ENCODE results near the gene FANCM. TPM values are rescaled to one million over a fixed set of nuclear protein-coding genes. Genes with fewer than 3 reads are reported as not detected.

The FANCM gene
- total RNA-seq, 2 experiments from 2014 or later = 22.2 to 27.7 TPM

GRCh38 chr14:45198551-45198950 is 62.8 kb downstream of the FANCM start:
- no peaks in the 10 kb centered on the region for H3K79me2 ChIP-seq (ENCODE audit: insufficient read depth, low read depth, low read length)
- H3K9me3 ChIP-seq (ENCODE audit: low read length) = no peaks in the 10 kb centered on the region
- no peaks in the 10 kb centered on the region for H3K9me2 ChIP-seq (ENCODE audit: insufficient read depth, low read length)
- CTCF ChIA-PET (ENCODE audit: unreplicated experiment) = no interaction called here
- POLR2A ChIA-PET = interaction anchor here (0.6 to 0.8 kb wide), 3 partner anchors 50 to 1711 kb away, joined by 4 to 5 read pairs (median 4); no protein-coding TSS in a partner anchor
- H3K4me1 ChIP-seq (ENCODE audit: insufficient read depth, low read length, poor library complexity, severe bottlenecking) = no peaks in the 10 kb centered on the region
- H3K27ac ChIP-seq (ENCODE audit: low read depth, low read length, poor library complexity, severe bottlenecking) = no peak overlapping the region
- H3K36me3 ChIP-seq (ENCODE audit: insufficient read depth, low read length) = peaks cover 62% of the 10 kb centered on the region
- H3K4me2 ChIP-seq (ENCODE audit: low read length) = no peak overlapping the region
- BruUV-seq (replicated peaks) = no TSS peak
- DNase-seq (ENCODE audit: low spot score) = no peak
- no peak overlapping the region for H3K4me3 ChIP-seq (ENCODE audit: low read depth, low read length, poor library complexity, severe bottlenecking)
- H4K20me1 ChIP-seq (ENCODE audit: insufficient read depth, low read length) = no peaks in the 10 kb centered on the region
- intact Hi-C loops (cut with micrococcal nuclease; ENCODE audit: unreplicated experiment) = no loop called here
- no peak overlapping the region for H2AFZ ChIP-seq (ENCODE audit: low read length)
- TF ChIP-seq CTCF (conservative IDR thresholded peaks at IDR 0.05; ENCODE audit: low read length) (no peak), EZH2phosphoT487 (IDR thresholded peaks at IDR 0.05; ENCODE audit: borderline replicate concordance, low read depth, low read length) (no peak)

DNA sequence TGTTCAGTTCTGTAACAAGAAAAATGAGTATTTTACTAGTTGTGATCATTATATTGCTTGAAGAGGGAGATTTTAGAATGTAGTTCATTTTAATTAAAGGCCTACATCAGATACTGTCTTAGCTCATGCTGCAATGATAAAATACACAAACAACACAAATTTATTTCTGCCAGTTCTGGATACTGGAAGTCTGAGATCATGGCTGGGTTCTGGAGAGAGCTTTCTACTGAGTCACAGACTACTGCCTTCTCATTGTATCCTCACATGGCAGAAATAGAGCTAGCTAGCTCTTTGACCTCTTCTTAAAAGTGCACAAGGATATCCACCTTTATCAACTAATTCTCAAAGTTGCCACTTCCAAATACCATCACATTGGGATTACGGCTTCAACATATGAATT is 63.5 kb downstream of the FANCM start:
- H3K9me2 ChIP-seq (ENCODE audit: insufficient read depth, low read length) = no peaks in the 10 kb centered on the region
- ChIA-PET CTCF (ENCODE audit: unreplicated experiment) (no interaction called here), POLR2A (interaction anchor here (0.7 to 2.7 kb wide), 4 partner anchors 27 to 1711 kb away, joined by 3 to 10 read pairs (median 4); no protein-coding TSS in a partner anchor)
- no peaks in the 10 kb centered on the region for H3K79me2 ChIP-seq (ENCODE audit: insufficient read depth, low read depth, low read length)
- H3K4me3 ChIP-seq (ENCODE audit: low read depth, low read length, poor library complexity, severe bottlenecking) = no peak overlapping the region
- DNase-seq (ENCODE audit: low spot score) = no peak
- no peaks in the 10 kb centered on the region for H4K20me1 ChIP-seq (ENCODE audit: insufficient read depth, low read length)
- H3K4me1 ChIP-seq (ENCODE audit: insufficient read depth, low read length, poor library complexity, severe bottlenecking) = no peaks in the 10 kb centered on the region
- no peaks in the 10 kb centered on the region for H3K9me3 ChIP-seq (ENCODE audit: low read length)
- intact Hi-C loops (cut with micrococcal nuclease; ENCODE audit: unreplicated experiment) = no loop called here
- peaks cover 66% of the 10 kb centered on the region for H3K36me3 ChIP-seq (ENCODE audit: insufficient read depth, low read length)
- TF ChIP-seq EZH2phosphoT487 (IDR thresholded peaks at IDR 0.05; ENCODE audit: borderline replicate concordance, low read depth, low read length) = no peak
- TF ChIP-seq CTCF (conservative IDR thresholded peaks at IDR 0.05; ENCODE audit: low read length) = no peak
- BruUV-seq (replicated peaks) = no TSS peak
- H3K4me2 ChIP-seq (ENCODE audit: low read length) = no peak overlapping the region
- H3K27ac ChIP-seq (ENCODE audit: low read depth, low read length, poor library complexity, severe bottlenecking) = no peak overlapping the region
- H2AFZ ChIP-seq (ENCODE audit: low read length) = no peak overlapping the region

- H3K9me2 ChIP-seq (ENCODE audit: insufficient read depth, low read length) = no peaks in the 10 kb centered on the region
- H3K9me3 ChIP-seq (ENCODE audit: low read length) = no peaks in the 10 kb centered on the region
- ChIA-PET POLR2A (interaction anchor here (1.0 to 2.7 kb wide), 2 partner anchors 9 to 25 kb away, joined by 4 to 10 read pairs; no protein-coding TSS in a partner anchor), CTCF (ENCODE audit: unreplicated experiment) (no interaction called here)
- no peak overlapping the region for H3K4me3 ChIP-seq (ENCODE audit: low read depth, low read length, poor library complexity, severe bottlenecking)
- H3K27ac ChIP-seq (ENCODE audit: low read depth, low read length, poor library complexity, severe bottlenecking) = no peak overlapping the region
- peaks cover 76% of the 10 kb centered on the region for H3K36me3 ChIP-seq (ENCODE audit: insufficient read depth, low read length)
- TF ChIP-seq CTCF (conservative IDR thresholded peaks at IDR 0.05; ENCODE audit: low read length) (peak; percentile 62), EZH2phosphoT487 (IDR thresholded peaks at IDR 0.05; ENCODE audit: borderline replicate concordance, low read depth, low read length) (no peak)
- H4K20me1 ChIP-seq (ENCODE audit: insufficient read depth, low read length) = no peaks in the 10 kb centered on the region
- H3K4me1 ChIP-seq (ENCODE audit: insufficient read depth, low read length, poor library complexity, severe bottlenecking) = no peaks in the 10 kb centered on the region
- DNase-seq (ENCODE audit: low spot score) = peak; percentile 55
- H2AFZ ChIP-seq (ENCODE audit: low read length) = no peak overlapping the region
- no TSS peak for BruUV-seq (replicated peaks)
- no peak overlapping the region for H3K4me2 ChIP-seq (ENCODE audit: low read length)
- intact Hi-C loops (cut with micrococcal nuclease; ENCODE audit: unreplicated experiment) = no loop called here
- H3K79me2 ChIP-seq (ENCODE audit: insufficient read depth, low read depth, low read length) = no peaks in the 10 kb centered on the region
Observed at GRCh38 chr14:45201905-45202304, 66.2 kb downstream of the FANCM start.
